Liver (tissue), 10 donors: ENCODE data around the gene ZNF213. TPM values are rescaled to one million over a fixed set of nuclear protein-coding genes. Genes with fewer than 3 reads are reported as not detected.

Source experiments
- DNase-seq: peaks from one replicate; pipeline ENCODE4 v3.0.0-alpha.2; 2017; ENCODE audit warnings: low spot score
- H3K27ac ChIP-seq, 2 donors: one replicate each; pipeline ENCODE4 v1.7.0; 2013; ENCODE audit warnings: inconsistent platforms in 2 of 2, low read length in 2 of 2, control low read depth in 1 of 2, low read depth in 1 of 2, mild to moderate bottlenecking in 1 of 2
- H3K27me3 ChIP-seq, 4 donors: one replicate each; pipeline versions ENCODE4 v1.6.1 to v1.7.0; 2013; ENCODE audit warnings: low read length in 3 of 4, inconsistent platforms in 1 of 4, mild to moderate bottlenecking in 1 of 4, moderate library complexity in 1 of 4; ENCODE audit not compliant: control insufficient read depth in 4 of 4, insufficient read depth in 4 of 4
- H3K36me3 ChIP-seq, 4 donors: one replicate each; pipeline versions ENCODE4 v1.6.1 to v1.7.0; 2013; ENCODE audit warnings: low read length in 3 of 4, mild to moderate bottlenecking in 3 of 4, low read depth in 1 of 4, moderate library complexity in 1 of 4; ENCODE audit not compliant: control insufficient read depth in 4 of 4, insufficient read depth in 3 of 4
- H3K4me1 ChIP-seq, 4 donors: one replicate each; pipeline versions ENCODE4 v1.6.1 to v1.7.0; 2013; ENCODE audit warnings: low read length in 3 of 4, mild to moderate bottlenecking in 3 of 4, moderate library complexity in 1 of 4; ENCODE audit not compliant: control insufficient read depth in 4 of 4, insufficient read depth in 4 of 4
- H3K4me3 ChIP-seq, 3 donors: one replicate each; pipeline versions ENCODE4 v1.6.1 to v1.7.0; 2013; ENCODE audit warnings: low read length in 3 of 3, control low read depth in 1 of 3, low read depth in 1 of 3, mild to moderate bottlenecking in 1 of 3
- H3K9ac ChIP-seq, 2 donors: one replicate each; pipeline ENCODE4 v1.7.0; 2013; ENCODE audit warnings: low read length in 2 of 2, mild to moderate bottlenecking in 2 of 2, moderate library complexity in 2 of 2, control low read depth in 1 of 2, low read depth in 1 of 2
- H3K9me3 ChIP-seq, 4 donors: one replicate each; pipeline versions ENCODE4 v1.6.1 to v1.7.0; 2013; ENCODE audit warnings: low read length in 3 of 4; ENCODE audit not compliant: control insufficient read depth in 4 of 4
- EGR1 ChIP-seq, 2 donors: IDR thresholded peaks; 2 replicates each; pipeline ENCODE4 v1.6.1; 2016 to 2018; ENCODE audit warnings: antibody characterized with exemption in 2 of 2, low read depth in 2 of 2
- FOXA1 ChIP-seq: IDR thresholded peaks from 2 replicates; pipeline ENCODE4 v1.6.1; 2016; ENCODE audit warnings: antibody characterized with exemption
- FOXA2 ChIP-seq: IDR thresholded peaks from 2 replicates; pipeline ENCODE4 v1.6.1; 2016; ENCODE audit warnings: antibody characterized with exemption
- GABPA ChIP-seq, 2 donors: IDR thresholded peaks in 1 of 2; conservative IDR thresholded peaks in 1 of 2; 2 replicates each; pipeline ENCODE4 v1.6.1; 2016; ENCODE audit warnings: antibody characterized with exemption in 2 of 2, mild to moderate bottlenecking in 1 of 2, moderate library complexity in 1 of 2
- HNF4A ChIP-seq, 2 donors: conservative IDR thresholded peaks; 2 replicates each; pipeline ENCODE4 v1.6.1; 2016; ENCODE audit warnings: antibody characterized with exemption in 2 of 2, mild to moderate bottlenecking in 2 of 2
- HNF4G ChIP-seq: IDR thresholded peaks from 2 replicates; pipeline ENCODE4 v1.6.1; 2016; ENCODE audit warnings: antibody characterized with exemption
- JUND ChIP-seq, 2 donors: IDR thresholded peaks; 2 replicates each; pipeline ENCODE4 v1.6.1; 2016; ENCODE audit warnings: antibody characterized with exemption in 2 of 2
- RAD21 ChIP-seq, 2 donors: IDR thresholded peaks; 2 replicates each; pipeline ENCODE4 v1.6.1; 2016; ENCODE audit warnings: antibody characterized with exemption in 2 of 2, mild to moderate bottlenecking in 2 of 2
- RXRA ChIP-seq, 2 donors: IDR thresholded peaks; 2 replicates each; pipeline ENCODE4 v1.6.1; 2017 to 2018; ENCODE audit warnings: antibody characterized with exemption in 2 of 2, mild to moderate bottlenecking in 1 of 2
- SP1 ChIP-seq: IDR thresholded peaks from 2 replicates; pipeline ENCODE4 v1.6.1; 2018; ENCODE audit warnings: antibody characterized with exemption, mild to moderate bottlenecking
- TAF1 ChIP-seq: conservative IDR thresholded peaks from 2 replicates; pipeline ENCODE4 v1.6.1; 2016; ENCODE audit warnings: antibody characterized with exemption, mild to moderate bottlenecking
- YY1 ChIP-seq: IDR thresholded peaks from 2 replicates; pipeline ENCODE4 v1.6.1; 2016; ENCODE audit warnings: antibody characterized with exemption, mild to moderate bottlenecking
- WGBS: extraction: QIAGEN DNeasy Blood & Tissue Kit; methylation state at CpG from one replicate; pipeline ENCODE4 v1.1.7; 2013; 5-methylcytosine and 5-hydroxymethylcytosine counted together
- polyA plus RNA-seq, 2 donors: library from polyadenylated mRNA; stranded (reverse) in 1 of 2; unstranded in 1 of 2; fragments of 200-250 nt in 1 of 2; fragments of >200 nt in 1 of 2; fragmentation: Nextera tagmentation in 1 of 2; extraction: Ambion mirVana in 1 of 2; gene quantifications; one replicate each; pipeline versions ENCODE4 v1.2.1 to v1.2.3, GENCODE V29; 2013 to 2015
- small RNA-seq: library from RNA; depleted of rRNA; stranded (forward); fragments of <200 nt; gene quantifications from one replicate; pipeline ENCODE3, GENCODE V24; 2014
- total RNA-seq, 2 donors: library from RNA; depleted of rRNA; stranded (reverse); fragments of >200 nt; gene quantifications; one replicate each; pipeline ENCODE4 v1.2.3, GENCODE V29; 2014
- TF ChIP-seq, protein P1 (sequence below): IDR thresholded peaks from 2 replicates; pipeline ENCODE4 v1.6.1; 2016; ENCODE audit warnings: antibody characterized with exemption
- TF ChIP-seq, protein P2 (sequence below): IDR thresholded peaks from 2 replicates; pipeline ENCODE4 v1.6.1; 2016; ENCODE audit warnings: antibody characterized with exemption
- TF ChIP-seq, protein P3 (sequence below): IDR thresholded peaks from 2 replicates; pipeline ENCODE4 v1.6.1; 2016; ENCODE audit warnings: antibody characterized with exemption
- TF ChIP-seq, protein P4 (sequence below): fragments of 150-350 bp; IDR thresholded peaks from 2 replicates; pipeline ENCODE4 v1.5.1; 2017; ENCODE audit warnings: improper control_type of control experiment, low read depth, low read length; ENCODE audit not compliant: missing input control
- TF ChIP-seq, protein P5 (sequence below): IDR thresholded peaks from 2 replicates; pipeline ENCODE4 v1.6.1; 2016; ENCODE audit warnings: antibody characterized with exemption, mild to moderate bottlenecking
- donor health status: healthy.
- donor health status: healthy.
- donor health status: healthy.
- donor health status: healthy.
- donor health status: healthy.

The ZNF213 gene
- total and polyA plus RNA-seq, 4 donors: 0.56 to 4.5 (median 1.7) TPM

DNA sequence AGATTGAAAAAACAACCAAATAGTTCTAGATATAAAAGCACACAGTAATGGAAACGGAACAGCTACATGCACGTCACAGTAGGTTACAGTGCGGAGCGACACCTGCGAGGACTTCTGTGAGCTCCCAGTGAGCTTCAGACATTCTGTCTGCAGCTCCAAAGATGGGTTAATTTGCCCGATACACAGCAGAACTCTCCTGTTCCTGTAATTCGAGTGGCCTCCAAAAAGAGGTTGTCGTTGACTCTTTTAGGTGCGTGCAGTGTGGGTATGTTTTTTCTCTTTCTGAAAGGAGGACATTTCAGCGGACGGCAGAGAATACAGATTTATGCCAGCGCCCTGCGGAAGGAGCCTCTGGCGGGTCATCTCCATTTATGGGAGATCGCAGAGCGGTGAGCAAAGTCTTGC lies 56.1 kb downstream of the ZNF213 start:
- 13% methylated on average over 16 of the region's 16 CpGs for WGBS

More for the DNA sequence above, 56.1 kb downstream of the ZNF213 start:
- Histone ChIP-seq H3K4me1 (peaks cover 0 to 11% (median 3%) of the 10 kb centered on the region in 4 donors), H3K27ac (no peak overlapping the region), H3K9me3 (peaks cover 0 to 16% (median 3%) of the 10 kb centered on the region in 4 donors), H3K36me3 (no peaks in the 10 kb centered on the region), H3K4me3 (no peak overlapping the region), H3K27me3 (peaks cover 6 to 19% (median 9%) of the 10 kb centered on the region in 4 donors), H3K9ac (no peak overlapping the region)
- no peak for DNase-seq
- no peak for TF ChIP-seq TAF1
- TF ChIP-seq SP1: no peak
- TF ChIP-seq, protein P1, sequence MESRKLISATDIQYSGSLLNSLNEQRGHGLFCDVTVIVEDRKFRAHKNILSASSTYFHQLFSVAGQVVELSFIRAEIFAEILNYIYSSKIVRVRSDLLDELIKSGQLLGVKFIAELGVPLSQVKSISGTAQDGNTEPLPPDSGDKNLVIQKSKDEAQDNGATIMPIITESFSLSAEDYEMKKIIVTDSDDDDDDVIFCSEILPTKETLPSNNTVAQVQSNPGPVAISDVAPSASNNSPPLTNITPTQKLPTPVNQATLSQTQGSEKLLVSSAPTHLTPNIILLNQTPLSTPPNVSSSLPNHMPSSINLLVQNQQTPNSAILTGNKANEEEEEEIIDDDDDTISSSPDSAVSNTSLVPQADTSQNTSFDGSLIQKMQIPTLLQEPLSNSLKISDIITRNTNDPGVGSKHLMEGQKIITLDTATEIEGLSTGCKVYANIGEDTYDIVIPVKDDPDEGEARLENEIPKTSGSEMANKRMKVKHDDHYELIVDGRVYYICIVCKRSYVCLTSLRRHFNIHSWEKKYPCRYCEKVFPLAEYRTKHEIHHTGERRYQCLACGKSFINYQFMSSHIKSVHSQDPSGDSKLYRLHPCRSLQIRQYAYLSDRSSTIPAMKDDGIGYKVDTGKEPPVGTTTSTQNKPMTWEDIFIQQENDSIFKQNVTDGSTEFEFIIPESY: no peak
- no peak for TF ChIP-seq HNF4A (conservative IDR thresholded peaks at IDR 0.05)
- TF ChIP-seq, protein P2, sequence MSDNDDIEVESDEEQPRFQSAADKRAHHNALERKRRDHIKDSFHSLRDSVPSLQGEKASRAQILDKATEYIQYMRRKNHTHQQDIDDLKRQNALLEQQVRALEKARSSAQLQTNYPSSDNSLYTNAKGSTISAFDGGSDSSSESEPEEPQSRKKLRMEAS: no peak
- no peak for TF ChIP-seq GABPA (IDR thresholded peaks at IDR 0.05 in 1 of 2, conservative IDR thresholded peaks at IDR 0.05 in 1 of 2)
- no peak for TF ChIP-seq FOXA1
- TF ChIP-seq HNF4G: no peak
- TF ChIP-seq, protein P3, sequence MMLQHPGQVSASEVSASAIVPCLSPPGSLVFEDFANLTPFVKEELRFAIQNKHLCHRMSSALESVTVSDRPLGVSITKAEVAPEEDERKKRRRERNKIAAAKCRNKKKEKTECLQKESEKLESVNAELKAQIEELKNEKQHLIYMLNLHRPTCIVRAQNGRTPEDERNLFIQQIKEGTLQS: no peak
- no peak for TF ChIP-seq FOXA2
- TF ChIP-seq, protein P4, sequence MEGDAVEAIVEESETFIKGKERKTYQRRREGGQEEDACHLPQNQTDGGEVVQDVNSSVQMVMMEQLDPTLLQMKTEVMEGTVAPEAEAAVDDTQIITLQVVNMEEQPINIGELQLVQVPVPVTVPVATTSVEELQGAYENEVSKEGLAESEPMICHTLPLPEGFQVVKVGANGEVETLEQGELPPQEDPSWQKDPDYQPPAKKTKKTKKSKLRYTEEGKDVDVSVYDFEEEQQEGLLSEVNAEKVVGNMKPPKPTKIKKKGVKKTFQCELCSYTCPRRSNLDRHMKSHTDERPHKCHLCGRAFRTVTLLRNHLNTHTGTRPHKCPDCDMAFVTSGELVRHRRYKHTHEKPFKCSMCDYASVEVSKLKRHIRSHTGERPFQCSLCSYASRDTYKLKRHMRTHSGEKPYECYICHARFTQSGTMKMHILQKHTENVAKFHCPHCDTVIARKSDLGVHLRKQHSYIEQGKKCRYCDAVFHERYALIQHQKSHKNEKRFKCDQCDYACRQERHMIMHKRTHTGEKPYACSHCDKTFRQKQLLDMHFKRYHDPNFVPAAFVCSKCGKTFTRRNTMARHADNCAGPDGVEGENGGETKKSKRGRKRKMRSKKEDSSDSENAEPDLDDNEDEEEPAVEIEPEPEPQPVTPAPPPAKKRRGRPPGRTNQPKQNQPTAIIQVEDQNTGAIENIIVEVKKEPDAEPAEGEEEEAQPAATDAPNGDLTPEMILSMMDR: no peak
- no peak for TF ChIP-seq RAD21 (IDR thresholded peaks at IDR 0.05)
- TF ChIP-seq RXRA (IDR thresholded peaks at IDR 0.05): no peak
- TF ChIP-seq EGR1 (IDR thresholded peaks at IDR 0.05; ENCODE audit: low read depth in 2 of 2): no peak
- TF ChIP-seq, protein P5, sequence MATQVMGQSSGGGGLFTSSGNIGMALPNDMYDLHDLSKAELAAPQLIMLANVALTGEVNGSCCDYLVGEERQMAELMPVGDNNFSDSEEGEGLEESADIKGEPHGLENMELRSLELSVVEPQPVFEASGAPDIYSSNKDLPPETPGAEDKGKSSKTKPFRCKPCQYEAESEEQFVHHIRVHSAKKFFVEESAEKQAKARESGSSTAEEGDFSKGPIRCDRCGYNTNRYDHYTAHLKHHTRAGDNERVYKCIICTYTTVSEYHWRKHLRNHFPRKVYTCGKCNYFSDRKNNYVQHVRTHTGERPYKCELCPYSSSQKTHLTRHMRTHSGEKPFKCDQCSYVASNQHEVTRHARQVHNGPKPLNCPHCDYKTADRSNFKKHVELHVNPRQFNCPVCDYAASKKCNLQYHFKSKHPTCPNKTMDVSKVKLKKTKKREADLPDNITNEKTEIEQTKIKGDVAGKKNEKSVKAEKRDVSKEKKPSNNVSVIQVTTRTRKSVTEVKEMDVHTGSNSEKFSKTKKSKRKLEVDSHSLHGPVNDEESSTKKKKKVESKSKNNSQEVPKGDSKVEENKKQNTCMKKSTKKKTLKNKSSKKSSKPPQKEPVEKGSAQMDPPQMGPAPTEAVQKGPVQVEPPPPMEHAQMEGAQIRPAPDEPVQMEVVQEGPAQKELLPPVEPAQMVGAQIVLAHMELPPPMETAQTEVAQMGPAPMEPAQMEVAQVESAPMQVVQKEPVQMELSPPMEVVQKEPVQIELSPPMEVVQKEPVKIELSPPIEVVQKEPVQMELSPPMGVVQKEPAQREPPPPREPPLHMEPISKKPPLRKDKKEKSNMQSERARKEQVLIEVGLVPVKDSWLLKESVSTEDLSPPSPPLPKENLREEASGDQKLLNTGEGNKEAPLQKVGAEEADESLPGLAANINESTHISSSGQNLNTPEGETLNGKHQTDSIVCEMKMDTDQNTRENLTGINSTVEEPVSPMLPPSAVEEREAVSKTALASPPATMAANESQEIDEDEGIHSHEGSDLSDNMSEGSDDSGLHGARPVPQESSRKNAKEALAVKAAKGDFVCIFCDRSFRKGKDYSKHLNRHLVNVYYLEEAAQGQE: no peak
- TF ChIP-seq JUND (IDR thresholded peaks at IDR 0.05): no peak
- TF ChIP-seq YY1: no peak

Small RNA genes lying within 50 kb of the gene (small RNA-seq; reads per million reads assigned to genes)
- not detected for gene RNU1-22P

Other genes starting within 250 kb of the ZNF213 start
- 10 to 100 TPM in 1 of 2 donors, 1 to 10 TPM in 1; 6.2 to 12.2 TPM for gene FLYWCH1, start 223.1 kb upstream of the ZNF213 start, total RNA-seq
- gene FLYWCH1, start 223.1 kb upstream of the ZNF213 start, polyA plus RNA-seq: 1 to 10 TPM; 3.9 to 9.5 TPM
- gene KREMEN2, start 170.8 kb upstream of the ZNF213 start, total RNA-seq: not detected
- not detected for gene KREMEN2, start 170.8 kb upstream of the ZNF213 start, polyA plus RNA-seq
- 1 to 10 TPM in 1 of 2 donors, under 1 TPM in 1; 0.92 to 9.9 TPM for gene PAQR4, start 165.7 kb upstream of the ZNF213 start, total RNA-seq
- 1 to 10 TPM in 1 of 2 donors, under 1 TPM in 1; 0.63 to 3.0 TPM for gene PAQR4, start 165.7 kb upstream of the ZNF213 start, polyA plus RNA-seq
- gene PKMYT1, start 154.6 kb upstream of the ZNF213 start, total RNA-seq: 10 to 100 TPM in 1 of 2 donors, under 1 TPM in 1; 0.50 to 15.8 TPM
- 1 to 10 TPM; 1.7 to 3.4 TPM for gene PKMYT1, start 154.6 kb upstream of the ZNF213 start, polyA plus RNA-seq
- gene CLDN9, start 122.1 kb upstream of the ZNF213 start, total RNA-seq: under 1 TPM; 0.05 to 0.25 TPM
- under 1 TPM; 0.25 to 0.32 TPM for gene CLDN9, start 122.1 kb upstream of the ZNF213 start, polyA plus RNA-seq
- under 1 TPM in 1 of 2 donors, not detected in 1; 0.75 TPM for gene CLDN6, start 116.8 kb upstream of the ZNF213 start, total RNA-seq
- gene CLDN6, start 116.8 kb upstream of the ZNF213 start, polyA plus RNA-seq: not detected
- gene TNFRSF12A, start 114.7 kb upstream of the ZNF213 start, total RNA-seq: 1 to 10 TPM; 7.9 to 8.8 TPM
- gene TNFRSF12A, start 114.7 kb upstream of the ZNF213 start, polyA plus RNA-seq: 10 to 100 TPM in 1 of 2 donors, 1 to 10 TPM in 1; 9.4 to 35.5 TPM
- gene HCFC1R1, start 111.1 kb upstream of the ZNF213 start, total RNA-seq: 1 to 10 TPM; 1.4 to 2.2 TPM
- gene HCFC1R1, start 111.1 kb upstream of the ZNF213 start, polyA plus RNA-seq: 10 to 100 TPM; 16.3 to 17.6 TPM
- 10 to 100 TPM; 12.6 to 14.8 TPM for gene THOC6, start 111.0 kb upstream of the ZNF213 start, total RNA-seq
- 10 to 100 TPM; 10.8 TPM for gene THOC6, start 111.0 kb upstream of the ZNF213 start, polyA plus RNA-seq
- gene BICDL2, start 98.1 kb upstream of the ZNF213 start, total RNA-seq: under 1 TPM in 1 of 2 donors, not detected in 1; 0.59 TPM
- gene BICDL2, start 98.1 kb upstream of the ZNF213 start, polyA plus RNA-seq: under 1 TPM; 0.15 to 0.33 TPM
- 1 to 10 TPM in 1 of 2 donors, under 1 TPM in 1; 0.47 to 2.7 TPM for gene MMP25, start 88.5 kb upstream of the ZNF213 start, total RNA-seq
- 1 to 10 TPM in 1 of 2 donors, under 1 TPM in 1; 0.57 to 1.3 TPM for gene MMP25, start 88.5 kb upstream of the ZNF213 start, polyA plus RNA-seq
- gene IL32, start 69.4 kb upstream of the ZNF213 start, total RNA-seq: 100 to 1,000 TPM in 1 of 2 donors, 1 to 10 TPM in 1; 8.6 to 328 TPM
- 100 to 1,000 TPM in 1 of 2 donors, 10 to 100 TPM in 1; 93.4 to 300 TPM for gene IL32, start 69.4 kb upstream of the ZNF213 start, polyA plus RNA-seq
- gene ZSCAN10, start 35.7 kb upstream of the ZNF213 start, total RNA-seq: not detected
- gene ZSCAN10, start 35.7 kb upstream of the ZNF213 start, polyA plus RNA-seq: not detected
- gene ZNF205, start 22.4 kb upstream of the ZNF213 start, total RNA-seq: 1 to 10 TPM; 4.1 to 6.9 TPM
- gene ZNF205, start 22.4 kb upstream of the ZNF213 start, polyA plus RNA-seq: 1 to 10 TPM; 2.0 to 5.9 TPM
- gene OR1F1, start 53.2 kb downstream of the ZNF213 start, total RNA-seq: not detected
- not detected for gene OR1F1, start 53.2 kb downstream of the ZNF213 start, polyA plus RNA-seq
- gene ZNF200, start 100.1 kb downstream of the ZNF213 start, total RNA-seq: 1 to 10 TPM; 4.5 to 5.3 TPM
- 1 to 10 TPM; 1.8 to 2.3 TPM for gene ZNF200, start 100.1 kb downstream of the ZNF213 start, polyA plus RNA-seq
- 1 to 10 TPM; 1.2 to 3.3 TPM for gene MEFV, start 121.6 kb downstream of the ZNF213 start, total RNA-seq
- gene MEFV, start 121.6 kb downstream of the ZNF213 start, polyA plus RNA-seq: under 1 TPM; 0.33 to 0.36 TPM
- 10 to 100 TPM; 17.2 to 27.3 TPM for gene ZNF263, start 148.5 kb downstream of the ZNF213 start, total RNA-seq
- gene ZNF263, start 148.5 kb downstream of the ZNF213 start, polyA plus RNA-seq: 1 to 10 TPM; 6.3 to 9.4 TPM
- gene TIGD7, start 170.4 kb downstream of the ZNF213 start, total RNA-seq: 1 to 10 TPM; 1.8 to 2.6 TPM
- gene TIGD7, start 170.4 kb downstream of the ZNF213 start, polyA plus RNA-seq: under 1 TPM; 0.58 to 0.71 TPM
- gene ZNF75A, start 170.5 kb downstream of the ZNF213 start, total RNA-seq: 10 to 100 TPM; 11.0 to 17.2 TPM
- 1 to 10 TPM; 4.9 to 8.6 TPM for gene ZNF75A, start 170.5 kb downstream of the ZNF213 start, polyA plus RNA-seq
- gene OR2C1, start 220.9 kb downstream of the ZNF213 start, total RNA-seq: under 1 TPM; 0.08 to 0.19 TPM
- gene OR2C1, start 220.9 kb downstream of the ZNF213 start, polyA plus RNA-seq: not detected